Endothelial cell of umbilical vein (primary cell): ENCODE data around the gene KCNJ12.
"Not testable (repeated sequence)": the region's sequence is repeated elsewhere in the genome, so short reads cannot be mapped to it uniquely, and the experiment has no call there.

Source experiments
- CTCF ChIP-seq, 2 donors: IDR thresholded peaks; 1 replicate in 1 of 2; 2 replicates in 1 of 2; pipeline ENCODE4 v1.5.1; 2011; ENCODE audit warnings: low read length in 2 of 2, mild to moderate bottlenecking in 2 of 2, moderate library complexity in 2 of 2, control low read depth in 1 of 2, inconsistent platforms in 1 of 2, low read depth in 1 of 2; ENCODE audit not compliant: insufficient read depth in 1 of 2; ENCODE audit errors: extremely low read depth in 1 of 2
- EZH2 ChIP-seq: IDR thresholded peaks from 2 replicates; pipeline ENCODE4 v1.6.1; 2012; ENCODE audit warnings: borderline replicate concordance, low read depth, mild to moderate bottlenecking, moderate library complexity, low read length, inconsistent platforms; ENCODE audit not compliant: severe bottlenecking
- FOS ChIP-seq: IDR thresholded peaks from 2 replicates; pipeline ENCODE4 v1.6.1; 2011; ENCODE audit warnings: mild to moderate bottlenecking, low read length, moderate library complexity, borderline replicate concordance; ENCODE audit not compliant: insufficient read depth
- POLR2AphosphoS5 ChIP-seq: IDR thresholded peaks from 2 replicates; pipeline ENCODE4 v1.6.1; 2012; ENCODE audit warnings: low read depth, mild to moderate bottlenecking, control low read depth, low read length, moderate library complexity; ENCODE audit not compliant: insufficient read depth

DNA sequence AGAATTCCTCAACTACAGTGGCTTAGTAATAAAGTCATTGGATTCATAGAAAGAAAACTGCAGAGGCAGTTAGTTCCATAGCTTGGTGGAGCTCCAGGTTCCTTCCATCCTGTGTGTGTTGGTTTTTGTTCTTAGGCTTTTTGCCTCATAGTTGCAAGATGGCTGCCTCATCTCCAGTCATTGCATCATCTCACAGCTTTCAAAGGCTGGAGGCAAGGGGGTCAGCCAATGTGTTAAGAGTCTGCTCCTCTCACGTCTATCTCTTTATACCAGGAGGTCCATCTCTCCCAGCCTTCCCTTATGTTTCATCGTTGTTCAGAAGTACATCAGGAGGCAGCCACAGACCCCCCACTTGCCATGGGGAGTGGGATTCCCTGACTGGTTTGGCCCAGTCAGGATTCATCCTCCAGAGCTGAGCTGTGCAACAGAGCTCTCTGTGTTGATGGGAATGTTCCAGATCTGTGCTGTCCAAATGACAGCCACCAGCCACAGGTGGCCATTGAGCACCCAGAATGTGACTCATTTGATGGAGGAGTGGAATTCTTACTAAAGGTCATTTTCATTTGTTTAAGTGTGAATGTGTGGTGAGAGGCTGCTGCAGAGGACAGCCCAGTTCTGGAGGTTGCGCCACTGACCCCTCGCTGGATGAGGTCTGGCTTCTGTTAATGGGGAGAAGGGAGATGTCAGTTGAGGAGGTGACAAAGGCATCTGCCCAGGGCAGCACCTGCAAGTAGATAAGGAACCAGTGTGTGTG is 39.4 kb upstream of the KCNJ12 start:
- not testable (repeated sequence) for TF ChIP-seq POLR2AphosphoS5; CTCF (IDR thresholded peaks at IDR 0.05; ENCODE audit: extremely low read depth in 1 of 2, insufficient read depth in 1 of 2, low read depth in 1 of 2, low read length in 2 of 2); EZH2; FOS
